A673 (cell line): Measurements from ENCODE around the gene KCNG2. TPM values are rescaled to one million over a fixed set of nuclear protein-coding genes. Genes with fewer than 3 reads are reported as not detected.

ENCODE experiments used
- BruUV-seq: library from RNA; stranded (reverse); fragments of 400-500 nt; replicated peaks from 2 replicates; lab custom pipeline; 2021; lab: Mats Ljungman, UMichigan
- CTCF ChIA-PET: fragments of 300-600 bp; sonication (Branson Sonifier 250); formaldehyde crosslinking; loops from one replicate; lab custom pipeline; 2022; ENCODE audit warnings: antibody characterized with exemption; lab: Charles Lee
- POLR2A ChIA-PET: fragments of 300-600 bp; sonication (Branson Sonifier 250); formaldehyde crosslinking; loops from one replicate; lab custom pipeline; 2022; ENCODE audit warnings: antibody characterized with exemption; ENCODE audit not compliant: low non-redundant PET; lab: Charles Lee
- DNase-seq: peaks from one replicate; pipeline ENCODE4 v3.0.0-alpha.2; 2015; ENCODE audit warnings: low spot score
- H3K27ac ChIP-seq: fragments of 200-600 bp; sonication (generic); 2 replicates; pipeline ENCODE4 v1.5.1; 2016; ENCODE audit warnings: mixed run types, low read depth, mild to moderate bottlenecking, mixed read lengths, antibody characterized with exemption, low read length; ENCODE audit not compliant: poor library complexity, severe bottlenecking
- H3K27me3 ChIP-seq: fragments of 200-600 bp; sonication (generic); replicated peaks from 2 replicates; pipeline ENCODE4 v1.6.1; 2017; ENCODE audit warnings: mixed run types, low read depth, mild to moderate bottlenecking, mixed read lengths, antibody characterized with exemption, low read length; ENCODE audit not compliant: insufficient read depth, poor library complexity
- H3K36me3 ChIP-seq: fragments of 200-600 bp; sonication (generic); 2 replicates; pipeline ENCODE4 v1.6.1; 2016; ENCODE audit warnings: mixed run types, mild to moderate bottlenecking, mixed read lengths, antibody characterized with exemption, low read length; ENCODE audit not compliant: insufficient read depth, poor library complexity, severe bottlenecking
- H3K4me1 ChIP-seq: fragments of 200-600 bp; sonication (generic); 2 replicates; pipeline ENCODE4 v1.6.1; 2017; ENCODE audit warnings: mixed run types, mild to moderate bottlenecking, mixed read lengths, antibody characterized with exemption, low read length; ENCODE audit not compliant: insufficient read depth, poor library complexity, severe bottlenecking
- H3K4me3 ChIP-seq: fragments of 200-600 bp; sonication (generic); 2 replicates; pipeline ENCODE4 v1.5.1; 2016; ENCODE audit warnings: low read depth, mixed run types, mild to moderate bottlenecking, mixed read lengths, low read length; ENCODE audit not compliant: poor library complexity, severe bottlenecking
- H3K9me3 ChIP-seq: fragments of 200-600 bp; sonication (generic); 2 replicates; pipeline ENCODE4 v1.6.1; 2016; ENCODE audit warnings: mixed run types, low read depth, mild to moderate bottlenecking, mixed read lengths, antibody characterized with exemption, low read length; ENCODE audit not compliant: poor library complexity, severe bottlenecking
- EZH2 ChIP-seq: fragments of 200-600 bp; sonication (generic); IDR thresholded peaks from 2 replicates; pipeline ENCODE4 v1.6.1; 2017; ENCODE audit warnings: borderline replicate concordance, low read depth, mild to moderate bottlenecking, mixed read lengths, antibody characterized with exemption, low read length; ENCODE audit not compliant: poor library complexity, severe bottlenecking
- intact Hi-C: fragments of 100-400 bp; cut with micrococcal nuclease; formaldehyde crosslinking; loops from one replicate; pipeline ENCODE4 v1.10.0; 2022; ENCODE audit not compliant: unreplicated experiment
- total RNA-seq: library from RNA; stranded (reverse); gene quantifications from 2 replicates; pipeline ENCODE4 v1.2.3, GENCODE V29; 2021
- TF ChIP-seq, protein P1 (sequence below): fragments of 300-800, 200-600 bp; sonication (generic); conservative IDR thresholded peaks from 2 replicates; pipeline ENCODE4 v1.5.1; 2017; ENCODE audit warnings: low read depth, mild to moderate bottlenecking, antibody characterized with exemption, low read length, moderate library complexity, mixed read lengths

Gene KCNG2
- total RNA-seq, 1 experiment from 2014 or later: not detected

DNA sequence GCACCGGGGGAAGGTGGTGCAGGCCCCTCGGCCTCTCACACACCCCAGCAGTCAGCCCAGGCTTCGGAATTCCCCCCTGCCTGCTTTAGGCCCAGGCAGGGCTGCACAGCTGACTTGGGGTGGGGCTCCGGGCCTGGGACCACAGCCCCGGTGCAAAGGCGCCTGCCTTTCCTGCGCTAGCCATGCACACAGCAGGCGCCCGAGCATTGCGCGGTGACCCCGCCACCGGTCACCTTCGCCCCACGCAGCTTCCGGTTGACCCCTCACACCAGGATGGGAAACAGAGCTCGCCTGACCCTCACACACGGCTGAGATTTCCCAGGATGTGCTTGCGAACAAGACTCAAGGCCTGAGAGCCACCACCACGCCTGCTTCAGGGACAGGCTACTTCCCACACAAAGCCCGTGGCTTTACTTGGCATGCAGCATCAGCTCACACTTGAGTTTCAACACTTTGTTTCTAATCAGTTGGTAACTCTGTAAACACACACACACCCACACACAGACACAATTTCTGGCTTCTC is 107.7 kb downstream of the KCNG2 start:
- peaks cover 8% of the 10 kb centered on the region for H3K36me3 ChIP-seq
- POLR2A ChIA-PET: no interaction called here
- H3K27me3 ChIP-seq: no peaks in the 10 kb centered on the region
- DNase-seq: no peak
- H3K4me1 ChIP-seq: no peaks in the 10 kb centered on the region
- no peak overlapping the region for H3K4me3 ChIP-seq
- CTCF ChIA-PET: no interaction called here
- no peak overlapping the region for H3K27ac ChIP-seq
- intact Hi-C loops: no loop called here
- BruUV-seq: no TSS peak
- TF ChIP-seq, protein P1, sequence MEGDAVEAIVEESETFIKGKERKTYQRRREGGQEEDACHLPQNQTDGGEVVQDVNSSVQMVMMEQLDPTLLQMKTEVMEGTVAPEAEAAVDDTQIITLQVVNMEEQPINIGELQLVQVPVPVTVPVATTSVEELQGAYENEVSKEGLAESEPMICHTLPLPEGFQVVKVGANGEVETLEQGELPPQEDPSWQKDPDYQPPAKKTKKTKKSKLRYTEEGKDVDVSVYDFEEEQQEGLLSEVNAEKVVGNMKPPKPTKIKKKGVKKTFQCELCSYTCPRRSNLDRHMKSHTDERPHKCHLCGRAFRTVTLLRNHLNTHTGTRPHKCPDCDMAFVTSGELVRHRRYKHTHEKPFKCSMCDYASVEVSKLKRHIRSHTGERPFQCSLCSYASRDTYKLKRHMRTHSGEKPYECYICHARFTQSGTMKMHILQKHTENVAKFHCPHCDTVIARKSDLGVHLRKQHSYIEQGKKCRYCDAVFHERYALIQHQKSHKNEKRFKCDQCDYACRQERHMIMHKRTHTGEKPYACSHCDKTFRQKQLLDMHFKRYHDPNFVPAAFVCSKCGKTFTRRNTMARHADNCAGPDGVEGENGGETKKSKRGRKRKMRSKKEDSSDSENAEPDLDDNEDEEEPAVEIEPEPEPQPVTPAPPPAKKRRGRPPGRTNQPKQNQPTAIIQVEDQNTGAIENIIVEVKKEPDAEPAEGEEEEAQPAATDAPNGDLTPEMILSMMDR: no peak
- no peak for TF ChIP-seq EZH2
- peaks cover 6% of the 10 kb centered on the region for H3K9me3 ChIP-seq

DNA sequence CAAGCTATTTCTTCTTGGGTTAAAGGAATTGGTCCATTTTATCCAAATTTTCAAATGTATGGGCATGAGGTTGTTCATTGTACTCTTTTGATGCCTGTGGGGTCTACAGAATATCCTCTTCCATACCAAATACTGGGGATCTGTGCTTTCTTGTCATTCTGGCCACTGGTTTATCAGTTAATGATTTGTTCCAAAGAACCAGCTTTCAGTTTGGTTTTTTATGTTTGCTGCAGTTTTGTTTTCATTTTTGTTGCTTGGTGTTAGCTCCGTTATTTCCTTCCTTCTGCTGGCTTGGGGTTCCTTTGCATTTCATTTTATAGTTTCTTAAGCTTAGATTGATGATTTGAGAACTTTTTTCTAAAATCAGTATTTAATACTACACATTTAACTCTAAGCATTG is 108.3 kb downstream of the KCNG2 start:
- Histone ChIP-seq H3K4me1 (no peaks in the 10 kb centered on the region), H3K27ac (no peak overlapping the region), H3K36me3 (peaks cover 8% of the 10 kb centered on the region), H3K27me3 (no peaks in the 10 kb centered on the region), H3K9me3 (peaks cover under 1% of the 10 kb centered on the region), H3K4me3 (no peak overlapping the region)
- ChIA-PET POLR2A (no interaction called here), CTCF (no interaction called here)
- BruUV-seq: no TSS peak
- TF ChIP-seq, protein P1: no peak
- TF ChIP-seq EZH2: no peak
- no peak for DNase-seq
- intact Hi-C loops: no loop called here

DNA sequence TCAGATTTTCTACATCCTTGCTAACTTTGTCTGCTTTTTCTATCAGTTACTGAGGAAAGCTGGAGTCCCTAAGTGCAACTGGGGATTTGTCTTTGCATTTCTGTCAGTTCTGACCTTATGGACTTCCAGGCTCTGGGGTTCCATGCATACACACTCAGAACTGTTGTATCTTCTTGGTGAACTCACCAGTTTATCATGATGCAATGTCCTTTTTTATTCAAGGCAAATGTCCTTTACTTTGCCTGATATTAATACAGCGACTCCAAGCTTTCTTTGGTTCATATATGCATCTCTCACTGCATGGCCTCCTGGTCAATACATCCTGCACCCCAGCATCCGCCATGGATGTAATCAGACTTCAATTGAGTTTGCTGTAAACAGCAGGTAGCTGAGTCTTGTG is 109.0 kb downstream of the KCNG2 start:
- ChIA-PET CTCF (no interaction called here), POLR2A (no interaction called here)
- H3K36me3 ChIP-seq: peaks cover 8% of the 10 kb centered on the region
- no peaks in the 10 kb centered on the region for H3K4me1 ChIP-seq
- intact Hi-C loops: no loop called here
- no peak for TF ChIP-seq EZH2
- TF ChIP-seq, protein P1: no peak
- H3K4me3 ChIP-seq: no peak overlapping the region
- no peaks in the 10 kb centered on the region for H3K27me3 ChIP-seq
- no peak for DNase-seq
- no TSS peak for BruUV-seq
- no peak overlapping the region for H3K27ac ChIP-seq
- no peaks in the 10 kb centered on the region for H3K9me3 ChIP-seq
